ENCODE measurements around the gene LEP. TPM values are rescaled to one million over a fixed set of nuclear protein-coding genes. Genes with fewer than 3 reads are reported as not detected.

Gene LEP
- total and polyA plus RNA-seq, 9 of the 15 experiments (the other 6 are each of a cell fraction or from before 2014, with no cell fraction given): not detected

GRCh38 chr7:128271942-128272481, 30.9 kb downstream of the LEP start:
- in situ Hi-C loops (cut with MboI): no loop called here
- Histone ChIP-seq H3K4me3 (no peak overlapping the region), H3K79me2 (ENCODE audit: control insufficient read depth, insufficient read depth, low read length) (no peaks in the 10 kb centered on the region), H3K27me3 (ENCODE audit: control insufficient read depth in 2 of 2, insufficient read depth in 2 of 2, low read length in 2 of 2) (peaks cover 42 to 61% of the 10 kb centered on the region in 2 experiments), H3K9ac (ENCODE audit: insufficient read depth in 1 of 2, low read depth in 2 of 2, low read length in 2 of 2) (no peak overlapping the region), H3K9me3 (replicated peaks; ENCODE audit: control insufficient read depth, insufficient read depth, low read depth, low read length) (no peaks in the 10 kb centered on the region), H3K36me3 (ENCODE audit: control insufficient read depth, insufficient read depth, low read length) (no peaks in the 10 kb centered on the region), H3K4me1 (replicated peaks in 1 of 2; ENCODE audit: control insufficient read depth in 2 of 2, insufficient read depth in 2 of 2, low read length in 2 of 2) (peaks cover 7 to 24% of the 10 kb centered on the region in 2 experiments), H4K20me1 (replicated peaks; ENCODE audit: control insufficient read depth, insufficient read depth, low read length) (no peaks in the 10 kb centered on the region), H3K9me1 (ENCODE audit: control insufficient read depth, insufficient read depth, low read length) (no peaks in the 10 kb centered on the region), H2AFZ (ENCODE audit: low read depth, low read length) (no peak overlapping the region), H3K4me2 (ENCODE audit: insufficient read depth, low read length) (no peak overlapping the region), H3K27ac (ENCODE audit: extremely low read depth, low read depth, low read length) (no peak overlapping the region)
- DNase-seq (ENCODE audit: extremely low read depth in 1 of 4, low spot score in 3 of 4) (no peak), FAIRE-seq (no peak), ATAC-seq (no peak)
- 27% methylated on average over 25 of the region's 30 CpGs for WGBS (ENCODE audit: insufficient coverage, low coverage, missing lambda C conversion rate)
- BruUV-seq (replicated peaks): no TSS peak
- intact Hi-C loops (cut with micrococcal nuclease): no loop called here
- TF ChIP-seq PCBP1 (IDR thresholded peaks at IDR 0.05; ENCODE audit: low read depth, low read length, poor library complexity, severe bottlenecking): peak; percentile 5
- peak; percentile 57 for TF ChIP-seq C11orf30 (IDR thresholded peaks at IDR 0.05; ENCODE audit: low read depth)
- TF ChIP-seq HNRNPLL (IDR thresholded peaks at IDR 0.05; ENCODE audit: low read depth, low read length, poor library complexity, severe bottlenecking): no peak
- no peak for TF ChIP-seq RFX5 (IDR thresholded peaks at IDR 0.05; ENCODE audit: low read depth, low read length)
- POLR2A ChIA-PET: interaction anchor here (0.6 kb wide), 1 partner anchor 13 kb away, joined by 3 read pairs; no protein-coding TSS in a partner anchor
- CTCF ChIA-PET (ENCODE audit: low intra/inter-chr PET ratio): no interaction called here

DNA sequence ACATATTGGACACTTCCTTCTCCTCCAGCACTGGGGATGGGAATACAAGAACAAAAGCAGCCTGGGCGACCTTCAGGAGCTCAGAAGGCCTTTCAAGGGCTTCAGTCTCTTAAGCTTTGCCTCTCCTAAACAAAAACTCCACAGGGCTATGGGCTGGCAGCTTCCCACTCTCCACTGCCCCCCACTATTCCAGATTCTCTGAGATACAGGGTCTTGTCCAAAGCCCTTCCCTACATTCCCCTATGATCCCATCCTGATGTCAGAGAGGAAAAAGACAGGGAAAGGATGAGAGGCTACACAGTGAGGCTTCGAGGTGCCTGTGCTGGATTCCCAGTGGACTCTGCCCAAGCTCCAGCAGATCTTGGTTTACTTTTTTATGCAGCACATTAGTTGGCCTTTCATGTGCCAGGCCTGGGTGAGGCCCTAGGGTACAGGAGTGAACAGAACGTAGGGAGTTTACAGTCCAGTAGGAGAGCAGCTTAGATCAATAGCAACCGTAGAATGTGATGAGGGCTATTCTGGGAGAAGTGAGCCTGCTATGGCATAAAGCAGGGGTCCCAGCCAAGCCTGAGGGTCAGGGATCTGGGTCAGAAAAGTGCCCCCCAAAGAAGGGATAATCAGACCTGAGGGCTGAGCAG, 33.3 kb downstream of the LEP start:
- Histone ChIP-seq H3K36me3 (ENCODE audit: control insufficient read depth, insufficient read depth, low read length) (no peaks in the 10 kb centered on the region), H3K4me3 (no peak overlapping the region), H4K20me1 (replicated peaks; ENCODE audit: control insufficient read depth, insufficient read depth, low read length) (no peaks in the 10 kb centered on the region), H3K4me2 (ENCODE audit: insufficient read depth, low read length) (no peak overlapping the region), H3K9ac (ENCODE audit: insufficient read depth in 1 of 2, low read depth in 2 of 2, low read length in 2 of 2) (no peak overlapping the region), H3K4me1 (replicated peaks in 1 of 2; ENCODE audit: control insufficient read depth in 2 of 2, insufficient read depth in 2 of 2, low read length in 2 of 2) (peaks cover 0 to 18% of the 10 kb centered on the region in 2 experiments; a peak in 2 of 5 replicates), H2AFZ (ENCODE audit: low read depth, low read length) (no peak overlapping the region), H3K9me3 (replicated peaks; ENCODE audit: control insufficient read depth, insufficient read depth, low read depth, low read length) (no peaks in the 10 kb centered on the region), H3K27me3 (ENCODE audit: control insufficient read depth in 2 of 2, insufficient read depth in 2 of 2, low read length in 2 of 2) (peaks cover 37 to 47% of the 10 kb centered on the region in 2 experiments), H3K27ac (ENCODE audit: extremely low read depth, low read depth, low read length) (no peak overlapping the region), H3K79me2 (ENCODE audit: control insufficient read depth, insufficient read depth, low read length) (no peaks in the 10 kb centered on the region), H3K9me1 (ENCODE audit: control insufficient read depth, insufficient read depth, low read length) (no peaks in the 10 kb centered on the region)
- ChIA-PET CTCF (ENCODE audit: low intra/inter-chr PET ratio) (no interaction called here), POLR2A (interaction anchor here (0.6 kb wide), 1 partner anchor 121 kb away, joined by 3 read pairs; no protein-coding TSS in a partner anchor)
- in situ Hi-C loops (cut with MboI): no loop called here
- ATAC-seq (no peak), FAIRE-seq (no peak), DNase-seq (ENCODE audit: extremely low read depth in 1 of 4, low spot score in 3 of 4) (no peak)
- 7% methylated on average over 4 of the region's 4 CpGs for WGBS (ENCODE audit: insufficient coverage, low coverage, missing lambda C conversion rate)
- no TSS peak for BruUV-seq (replicated peaks)
- intact Hi-C loops (cut with micrococcal nuclease): no loop called here
- TF ChIP-seq, protein P1, sequence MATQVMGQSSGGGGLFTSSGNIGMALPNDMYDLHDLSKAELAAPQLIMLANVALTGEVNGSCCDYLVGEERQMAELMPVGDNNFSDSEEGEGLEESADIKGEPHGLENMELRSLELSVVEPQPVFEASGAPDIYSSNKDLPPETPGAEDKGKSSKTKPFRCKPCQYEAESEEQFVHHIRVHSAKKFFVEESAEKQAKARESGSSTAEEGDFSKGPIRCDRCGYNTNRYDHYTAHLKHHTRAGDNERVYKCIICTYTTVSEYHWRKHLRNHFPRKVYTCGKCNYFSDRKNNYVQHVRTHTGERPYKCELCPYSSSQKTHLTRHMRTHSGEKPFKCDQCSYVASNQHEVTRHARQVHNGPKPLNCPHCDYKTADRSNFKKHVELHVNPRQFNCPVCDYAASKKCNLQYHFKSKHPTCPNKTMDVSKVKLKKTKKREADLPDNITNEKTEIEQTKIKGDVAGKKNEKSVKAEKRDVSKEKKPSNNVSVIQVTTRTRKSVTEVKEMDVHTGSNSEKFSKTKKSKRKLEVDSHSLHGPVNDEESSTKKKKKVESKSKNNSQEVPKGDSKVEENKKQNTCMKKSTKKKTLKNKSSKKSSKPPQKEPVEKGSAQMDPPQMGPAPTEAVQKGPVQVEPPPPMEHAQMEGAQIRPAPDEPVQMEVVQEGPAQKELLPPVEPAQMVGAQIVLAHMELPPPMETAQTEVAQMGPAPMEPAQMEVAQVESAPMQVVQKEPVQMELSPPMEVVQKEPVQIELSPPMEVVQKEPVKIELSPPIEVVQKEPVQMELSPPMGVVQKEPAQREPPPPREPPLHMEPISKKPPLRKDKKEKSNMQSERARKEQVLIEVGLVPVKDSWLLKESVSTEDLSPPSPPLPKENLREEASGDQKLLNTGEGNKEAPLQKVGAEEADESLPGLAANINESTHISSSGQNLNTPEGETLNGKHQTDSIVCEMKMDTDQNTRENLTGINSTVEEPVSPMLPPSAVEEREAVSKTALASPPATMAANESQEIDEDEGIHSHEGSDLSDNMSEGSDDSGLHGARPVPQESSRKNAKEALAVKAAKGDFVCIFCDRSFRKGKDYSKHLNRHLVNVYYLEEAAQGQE (IDR thresholded peaks at IDR 0.05; ENCODE audit: borderline replicate concordance): no peak
- TF ChIP-seq, protein P1 (CRISPR knock-in tag; IDR thresholded peaks at IDR 0.05; ENCODE audit: low read depth): no peak
- TF ChIP-seq TRIM28 (IDR thresholded peaks at IDR 0.05): no peak
